ENCODE data around the gene GPR39.

GPR39 gene

GRCh38 chr2:132559921-132560320 is 143.3 kb downstream of the GPR39 start:
- Histone ChIP-seq H3K27ac (no peak overlapping the region), H3K36me3 (replicated peaks) (no peaks in the 10 kb centered on the region), H3K4me3 (ENCODE audit: low read depth, low read length) (no peak overlapping the region), H3K27me3 (replicated peaks) (no peaks in the 10 kb centered on the region)
- in situ Hi-C loops (cut with HindIII; ENCODE audit: low pct_ligation_motif_present, low sequenced_read_pairs) = no loop called here
- TF ChIP-seq CTCF (IDR thresholded peaks at IDR 0.05; ENCODE audit: low read depth, low read length, missing control alignments) = no peak
- no peak for DNase-seq

GRCh38 chr2:132560562-132560961 is 144.0 kb downstream of the GPR39 start:
- no peak overlapping the region for H3K27ac ChIP-seq
- in situ Hi-C loops (cut with HindIII; ENCODE audit: low pct_ligation_motif_present, low sequenced_read_pairs) = no loop called here
- no peak overlapping the region for H3K4me3 ChIP-seq (ENCODE audit: low read depth, low read length)
- no peaks in the 10 kb centered on the region for H3K27me3 ChIP-seq (replicated peaks)
- no peaks in the 10 kb centered on the region for H3K36me3 ChIP-seq (replicated peaks)
- TF ChIP-seq CTCF (IDR thresholded peaks at IDR 0.05; ENCODE audit: low read depth, low read length, missing control alignments) = no peak
- DNase-seq = no peak

- H3K27me3 ChIP-seq (replicated peaks) = no peaks in the 10 kb centered on the region
- no peak for DNase-seq
- no peaks in the 10 kb centered on the region for H3K36me3 ChIP-seq (replicated peaks)
- in situ Hi-C loops (cut with HindIII; ENCODE audit: low pct_ligation_motif_present, low sequenced_read_pairs) = no loop called here
- H3K4me3 ChIP-seq (ENCODE audit: low read depth, low read length) = no peak overlapping the region
- H3K27ac ChIP-seq = no peak overlapping the region
- TF ChIP-seq CTCF (IDR thresholded peaks at IDR 0.05; ENCODE audit: low read depth, low read length, missing control alignments) = no peak
These were observed 145.6 kb downstream of the GPR39 start for GRCh38 chr2:132562245-132562644.

DNA sequence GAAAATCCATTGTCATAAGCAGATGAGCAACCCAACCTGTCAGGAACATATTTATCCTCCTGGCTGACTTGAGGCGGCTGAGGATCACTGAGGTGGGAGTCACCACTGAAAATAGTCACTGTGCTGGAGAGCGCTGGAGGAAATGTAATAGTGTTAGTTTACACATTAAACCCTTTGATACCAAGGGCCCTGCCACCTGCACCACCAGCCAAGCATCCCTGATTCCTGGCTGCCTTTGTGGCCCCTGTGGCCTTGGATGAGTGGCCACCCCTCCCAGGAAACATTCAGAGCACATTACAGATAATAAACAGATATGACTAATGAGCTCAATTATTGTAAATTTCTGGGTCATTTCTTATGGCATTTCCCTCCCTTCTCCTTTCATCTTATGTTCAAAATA is 147.5 kb downstream of the GPR39 start:
- Histone ChIP-seq H3K4me3 (ENCODE audit: low read depth, low read length) (no peak overlapping the region), H3K27me3 (replicated peaks) (no peaks in the 10 kb centered on the region), H3K36me3 (replicated peaks) (no peaks in the 10 kb centered on the region), H3K27ac (no peak overlapping the region)
- no peak for TF ChIP-seq CTCF (IDR thresholded peaks at IDR 0.05; ENCODE audit: low read depth, low read length, missing control alignments)
- in situ Hi-C loops (cut with HindIII; ENCODE audit: low pct_ligation_motif_present, low sequenced_read_pairs) = no loop called here
- DNase-seq = no peak

DNA sequence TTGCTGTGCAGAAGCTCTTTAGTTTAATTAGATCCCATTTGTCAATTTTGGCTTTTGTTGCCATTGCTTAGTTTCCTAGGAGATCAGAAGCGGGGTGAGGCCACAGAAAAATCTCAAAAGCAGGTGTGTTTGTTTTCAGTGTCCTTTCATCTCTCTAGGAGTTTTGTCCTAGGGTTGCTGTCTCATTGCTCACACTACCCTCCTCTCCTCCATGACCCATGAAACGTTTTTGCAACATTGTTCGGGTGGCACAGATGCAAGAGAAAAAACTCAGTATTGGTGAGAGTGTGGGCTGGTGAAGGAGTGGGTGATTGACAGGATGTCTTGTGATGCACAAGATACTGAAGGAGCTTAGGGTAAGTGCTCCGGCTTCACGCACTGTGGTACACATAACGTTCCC is 149.8 kb downstream of the GPR39 start:
- no peaks in the 10 kb centered on the region for H3K36me3 ChIP-seq (replicated peaks)
- DNase-seq = no peak
- no peak for TF ChIP-seq CTCF (IDR thresholded peaks at IDR 0.05; ENCODE audit: low read depth, low read length, missing control alignments)
- H3K4me3 ChIP-seq (ENCODE audit: low read depth, low read length) = no peak overlapping the region
- no peaks in the 10 kb centered on the region for H3K27me3 ChIP-seq (replicated peaks)
- in situ Hi-C loops (cut with HindIII; ENCODE audit: low pct_ligation_motif_present, low sequenced_read_pairs) = no loop called here
- no peak overlapping the region for H3K27ac ChIP-seq

GRCh38 chr2:132567682-132568081 is 151.1 kb downstream of the GPR39 start:
- H3K27ac ChIP-seq = no peak overlapping the region
- no peaks in the 10 kb centered on the region for H3K27me3 ChIP-seq (replicated peaks)
- no peaks in the 10 kb centered on the region for H3K36me3 ChIP-seq (replicated peaks)
- in situ Hi-C loops (cut with HindIII; ENCODE audit: low pct_ligation_motif_present, low sequenced_read_pairs) = no loop called here
- DNase-seq = no peak
- no peak for TF ChIP-seq CTCF (IDR thresholded peaks at IDR 0.05; ENCODE audit: low read depth, low read length, missing control alignments)
- H3K4me3 ChIP-seq (ENCODE audit: low read depth, low read length) = no peak overlapping the region

Measured in brain microvascular endothelial cell (primary cell).